ENCODE results near the gene CTDSPL.

GRCh38 chr3:37988931-37989525 lies 127.3 kb downstream of the CTDSPL start:
- no peak for TF ChIP-seq SPI1 (IDR thresholded peaks at IDR 0.05; ENCODE audit: borderline replicate concordance, low read depth)
- TF ChIP-seq, protein P1, sequence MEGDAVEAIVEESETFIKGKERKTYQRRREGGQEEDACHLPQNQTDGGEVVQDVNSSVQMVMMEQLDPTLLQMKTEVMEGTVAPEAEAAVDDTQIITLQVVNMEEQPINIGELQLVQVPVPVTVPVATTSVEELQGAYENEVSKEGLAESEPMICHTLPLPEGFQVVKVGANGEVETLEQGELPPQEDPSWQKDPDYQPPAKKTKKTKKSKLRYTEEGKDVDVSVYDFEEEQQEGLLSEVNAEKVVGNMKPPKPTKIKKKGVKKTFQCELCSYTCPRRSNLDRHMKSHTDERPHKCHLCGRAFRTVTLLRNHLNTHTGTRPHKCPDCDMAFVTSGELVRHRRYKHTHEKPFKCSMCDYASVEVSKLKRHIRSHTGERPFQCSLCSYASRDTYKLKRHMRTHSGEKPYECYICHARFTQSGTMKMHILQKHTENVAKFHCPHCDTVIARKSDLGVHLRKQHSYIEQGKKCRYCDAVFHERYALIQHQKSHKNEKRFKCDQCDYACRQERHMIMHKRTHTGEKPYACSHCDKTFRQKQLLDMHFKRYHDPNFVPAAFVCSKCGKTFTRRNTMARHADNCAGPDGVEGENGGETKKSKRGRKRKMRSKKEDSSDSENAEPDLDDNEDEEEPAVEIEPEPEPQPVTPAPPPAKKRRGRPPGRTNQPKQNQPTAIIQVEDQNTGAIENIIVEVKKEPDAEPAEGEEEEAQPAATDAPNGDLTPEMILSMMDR (IDR thresholded peaks at IDR 0.05; ENCODE audit: insufficient read depth, low read length): no peak
- TF ChIP-seq GABPA (IDR thresholded peaks at IDR 0.05; ENCODE audit: low read depth): no peak
- no peak for TF ChIP-seq POLR2AphosphoS5 (IDR thresholded peaks at IDR 0.05; ENCODE audit: low read depth)
- TF ChIP-seq, protein P2, sequence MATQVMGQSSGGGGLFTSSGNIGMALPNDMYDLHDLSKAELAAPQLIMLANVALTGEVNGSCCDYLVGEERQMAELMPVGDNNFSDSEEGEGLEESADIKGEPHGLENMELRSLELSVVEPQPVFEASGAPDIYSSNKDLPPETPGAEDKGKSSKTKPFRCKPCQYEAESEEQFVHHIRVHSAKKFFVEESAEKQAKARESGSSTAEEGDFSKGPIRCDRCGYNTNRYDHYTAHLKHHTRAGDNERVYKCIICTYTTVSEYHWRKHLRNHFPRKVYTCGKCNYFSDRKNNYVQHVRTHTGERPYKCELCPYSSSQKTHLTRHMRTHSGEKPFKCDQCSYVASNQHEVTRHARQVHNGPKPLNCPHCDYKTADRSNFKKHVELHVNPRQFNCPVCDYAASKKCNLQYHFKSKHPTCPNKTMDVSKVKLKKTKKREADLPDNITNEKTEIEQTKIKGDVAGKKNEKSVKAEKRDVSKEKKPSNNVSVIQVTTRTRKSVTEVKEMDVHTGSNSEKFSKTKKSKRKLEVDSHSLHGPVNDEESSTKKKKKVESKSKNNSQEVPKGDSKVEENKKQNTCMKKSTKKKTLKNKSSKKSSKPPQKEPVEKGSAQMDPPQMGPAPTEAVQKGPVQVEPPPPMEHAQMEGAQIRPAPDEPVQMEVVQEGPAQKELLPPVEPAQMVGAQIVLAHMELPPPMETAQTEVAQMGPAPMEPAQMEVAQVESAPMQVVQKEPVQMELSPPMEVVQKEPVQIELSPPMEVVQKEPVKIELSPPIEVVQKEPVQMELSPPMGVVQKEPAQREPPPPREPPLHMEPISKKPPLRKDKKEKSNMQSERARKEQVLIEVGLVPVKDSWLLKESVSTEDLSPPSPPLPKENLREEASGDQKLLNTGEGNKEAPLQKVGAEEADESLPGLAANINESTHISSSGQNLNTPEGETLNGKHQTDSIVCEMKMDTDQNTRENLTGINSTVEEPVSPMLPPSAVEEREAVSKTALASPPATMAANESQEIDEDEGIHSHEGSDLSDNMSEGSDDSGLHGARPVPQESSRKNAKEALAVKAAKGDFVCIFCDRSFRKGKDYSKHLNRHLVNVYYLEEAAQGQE (IDR thresholded peaks at IDR 0.05; ENCODE audit: insufficient replicate concordance, low read depth): no peak

Measured in HL-60 (cell line).